HuH-7.5 (cell line): ENCODE data around the gene ADIG.

ENCODE experiments used
- DNase-seq: peaks from one replicate; pipeline ENCODE4 v3.0.0; 2011; ENCODE audit warnings: low spot score

Gene ADIG

DNA sequence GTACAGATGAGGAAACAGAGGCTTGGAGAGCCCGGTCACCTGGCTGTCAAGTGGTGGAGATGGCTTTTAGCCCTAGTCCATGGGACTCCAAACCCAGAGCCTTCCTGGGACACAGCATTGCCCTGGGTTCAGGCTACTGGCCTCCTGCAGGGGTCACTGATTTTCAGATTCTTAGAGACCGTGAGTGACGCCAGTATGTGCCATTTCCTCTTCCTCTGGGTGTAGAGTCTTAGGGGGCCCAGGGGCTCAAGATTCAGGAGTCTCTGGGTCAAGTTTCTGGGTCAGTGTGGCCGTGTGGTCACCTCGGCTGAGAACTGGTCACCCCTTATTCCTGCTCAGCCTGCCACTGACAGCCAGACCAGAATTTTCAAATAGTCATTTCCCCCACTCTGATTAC lies 21.2 kb downstream of the ADIG start:
- no peak for DNase-seq

DNA sequence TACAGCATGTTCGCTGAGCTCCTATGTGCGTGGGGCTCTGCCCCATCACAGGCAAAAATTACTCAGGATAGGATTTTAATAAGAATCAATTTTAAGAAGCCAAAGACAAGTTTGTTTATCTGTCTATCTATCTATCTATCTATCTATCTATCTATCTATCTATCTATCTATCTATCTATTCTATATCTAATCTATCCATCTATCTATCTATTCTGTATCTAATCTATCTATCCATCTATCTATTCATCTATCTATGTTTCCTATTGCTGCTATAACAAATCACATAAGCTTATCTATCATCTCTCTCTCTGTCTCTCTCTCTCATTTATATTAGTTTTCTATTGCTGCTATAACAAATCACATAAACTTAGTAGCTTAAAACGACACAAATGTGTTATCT lies 22.3 kb downstream of the ADIG start:
- DNase-seq, result no peak

DNA sequence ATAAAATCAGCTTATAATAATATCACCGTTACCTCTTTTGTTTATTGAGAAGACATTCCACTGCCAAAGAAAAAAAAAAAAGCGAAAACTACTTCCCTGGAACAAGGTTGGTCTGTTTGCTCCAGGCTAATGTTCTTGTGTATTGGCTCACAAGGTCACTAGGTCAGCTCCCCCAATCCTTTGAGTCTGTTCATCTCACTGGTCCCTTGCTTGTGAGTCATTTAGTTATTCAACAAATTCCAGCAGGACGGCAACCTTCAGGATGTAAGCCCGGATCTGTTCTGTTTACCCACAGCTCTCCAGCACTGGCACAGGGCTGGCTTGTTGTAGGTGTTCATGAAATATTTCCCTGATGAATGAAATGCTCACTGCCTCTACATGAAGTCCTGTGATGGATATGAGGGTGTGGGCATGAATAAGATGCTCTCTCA lies 23.9 kb downstream of the ADIG start:
- peak; percentile 70 for DNase-seq

DNA sequence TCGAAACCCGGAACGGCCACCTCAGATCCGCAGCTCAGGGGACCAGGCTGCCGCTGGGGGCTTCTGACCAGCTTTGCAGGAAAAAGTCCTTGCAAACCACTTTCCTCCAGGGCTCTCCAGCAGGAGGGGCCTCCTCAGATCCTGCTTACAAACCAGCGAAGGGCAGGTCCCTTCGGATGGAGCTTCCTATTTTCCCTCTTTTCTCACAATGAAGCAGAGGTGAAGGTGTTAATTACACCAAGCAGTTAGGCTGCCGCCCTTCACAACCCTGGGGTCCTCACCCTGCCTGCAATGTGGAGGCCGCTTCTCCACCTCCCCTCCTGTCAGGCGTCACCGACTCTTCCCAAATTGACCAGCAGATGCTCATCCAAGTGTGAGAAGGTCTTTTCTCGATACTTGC lies 26.4 kb downstream of the ADIG start:
- no peak for DNase-seq

DNA sequence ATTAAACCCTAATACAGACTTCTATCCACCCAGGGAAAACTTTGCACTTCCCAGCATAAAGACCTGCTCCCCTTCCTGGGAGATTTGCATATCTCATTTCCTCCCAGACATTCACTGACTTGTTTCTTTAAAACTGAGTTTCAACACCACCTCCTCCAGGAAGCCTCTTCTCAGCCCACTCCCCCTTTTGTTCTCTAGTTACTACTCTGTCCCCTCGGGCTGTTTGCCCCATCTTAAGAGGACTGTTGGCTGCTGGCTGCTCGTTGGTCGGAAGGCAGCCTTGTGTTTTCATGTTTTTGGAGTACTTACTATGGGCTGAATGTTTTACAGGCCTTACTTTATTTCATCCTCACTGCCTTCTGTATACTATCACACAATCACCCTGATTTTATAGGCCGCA lies 27.2 kb downstream of the ADIG start:
- no peak for DNase-seq

DNA sequence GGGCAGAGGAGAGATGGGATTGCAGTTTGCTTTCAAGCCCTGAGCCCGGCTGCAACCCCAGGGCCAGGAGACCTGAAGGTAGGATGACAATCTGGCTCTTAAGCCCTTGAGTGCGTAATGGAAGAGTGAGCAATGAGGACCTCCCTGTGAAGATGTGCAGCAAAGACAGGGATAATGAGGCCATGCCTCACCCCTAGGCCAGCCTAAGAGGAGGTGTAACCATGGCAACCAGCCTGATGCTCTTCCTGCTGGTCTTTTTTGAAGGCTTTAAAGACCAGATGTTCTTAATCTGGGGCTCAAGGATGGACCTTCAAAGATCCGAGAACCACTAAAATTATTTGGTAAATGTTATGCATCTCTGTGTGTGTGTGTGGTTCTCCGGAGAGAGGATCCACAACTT lies 28.8 kb downstream of the ADIG start:
- no peak for DNase-seq

DNA sequence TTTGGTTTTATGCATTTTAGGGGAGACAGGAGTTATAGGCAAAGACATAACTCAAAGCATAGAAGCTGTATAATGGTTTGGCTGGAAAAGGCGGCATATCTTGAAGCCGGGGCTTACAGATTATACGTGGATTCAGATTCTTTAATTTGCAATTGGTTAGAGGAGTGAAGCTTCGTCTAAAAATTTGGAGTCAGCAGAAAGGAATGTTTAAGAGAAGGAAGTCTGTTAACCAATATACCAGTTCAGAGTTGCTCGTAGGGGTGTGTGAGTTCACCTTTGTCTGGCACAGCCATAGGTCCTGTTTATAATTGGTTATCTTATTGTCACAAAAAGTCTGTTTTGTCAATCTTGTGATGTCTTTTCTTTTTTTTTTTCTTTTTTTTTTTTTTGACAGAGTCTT lies 29.5 kb downstream of the ADIG start:
- no peak for DNase-seq

DNA sequence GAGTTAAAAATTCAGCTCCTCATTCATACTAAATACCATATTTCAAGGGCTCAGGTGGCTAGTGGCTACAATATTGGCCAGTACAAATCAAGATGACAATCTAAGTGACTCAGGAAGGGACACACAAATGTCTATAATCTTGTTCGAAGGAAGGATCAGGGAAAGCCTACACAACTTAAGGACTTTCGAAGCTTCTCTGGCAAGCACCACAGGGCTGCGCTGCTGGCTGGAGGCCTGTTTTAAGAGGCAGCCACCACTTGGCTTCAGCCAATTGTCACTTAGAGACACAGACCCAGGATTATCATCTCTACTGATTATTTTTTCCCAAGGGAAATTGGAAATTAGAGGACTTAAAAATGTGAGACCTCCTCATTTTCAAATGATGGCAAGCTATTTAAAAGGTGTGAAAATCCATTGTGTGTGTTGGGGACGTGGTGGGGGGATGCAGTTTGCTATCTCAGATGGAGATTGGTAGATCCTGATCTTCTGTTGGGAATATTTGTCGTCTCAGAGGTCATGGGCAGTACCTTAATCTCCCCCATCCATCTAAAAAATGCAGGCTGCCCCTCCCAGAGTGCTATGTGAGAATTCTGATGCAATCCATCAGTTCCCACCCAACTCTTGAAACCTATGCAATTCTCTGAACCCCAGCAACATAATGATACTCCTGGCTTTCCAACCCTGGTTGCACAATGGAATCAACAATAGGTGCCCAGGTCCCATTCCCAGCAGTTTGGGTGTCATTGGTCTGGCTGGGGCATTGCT lies 31.9 kb downstream of the ADIG start:
- no peak for DNase-seq

DNA sequence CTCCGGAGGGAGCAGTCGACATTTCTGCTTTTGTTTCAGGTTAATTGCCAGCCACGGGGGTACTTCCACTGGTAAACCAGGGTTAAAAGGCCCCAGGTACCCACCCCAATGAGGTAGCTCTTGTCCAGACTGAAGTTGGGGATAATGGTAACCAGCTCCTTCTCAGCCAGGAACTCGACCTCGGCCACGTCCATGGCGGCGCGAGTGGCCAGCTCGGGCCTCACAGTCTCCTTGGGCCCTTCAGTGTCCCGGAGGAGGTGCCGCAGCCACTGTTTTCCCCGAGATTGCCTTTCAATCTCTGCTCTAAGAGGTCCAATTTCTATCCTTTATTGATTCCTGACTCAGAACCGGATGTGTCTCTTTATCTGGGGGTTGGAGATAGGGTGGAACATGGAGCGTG lies 34.3 kb downstream of the ADIG start:
- DNase-seq, result no peak

DNA sequence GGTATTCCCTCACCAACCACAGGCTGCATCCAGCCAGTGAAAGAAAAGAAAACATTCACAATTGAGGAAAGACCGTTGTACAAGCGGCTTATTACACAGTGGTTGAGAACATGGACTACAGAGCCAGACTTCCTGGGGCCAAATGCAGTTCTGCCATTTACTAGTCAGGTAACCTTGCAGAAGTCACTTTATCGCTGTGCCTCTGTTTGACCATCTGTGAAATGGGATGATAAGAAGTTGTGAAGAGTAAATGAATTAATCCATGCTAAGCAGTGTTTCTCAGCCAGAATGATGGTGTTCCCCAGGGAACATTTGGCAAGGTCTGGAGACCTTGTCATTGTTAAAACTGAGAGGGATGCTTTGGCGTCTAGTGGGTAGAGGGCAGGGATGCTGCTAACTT lies 35.5 kb downstream of the ADIG start:
- no peak for DNase-seq

DNA sequence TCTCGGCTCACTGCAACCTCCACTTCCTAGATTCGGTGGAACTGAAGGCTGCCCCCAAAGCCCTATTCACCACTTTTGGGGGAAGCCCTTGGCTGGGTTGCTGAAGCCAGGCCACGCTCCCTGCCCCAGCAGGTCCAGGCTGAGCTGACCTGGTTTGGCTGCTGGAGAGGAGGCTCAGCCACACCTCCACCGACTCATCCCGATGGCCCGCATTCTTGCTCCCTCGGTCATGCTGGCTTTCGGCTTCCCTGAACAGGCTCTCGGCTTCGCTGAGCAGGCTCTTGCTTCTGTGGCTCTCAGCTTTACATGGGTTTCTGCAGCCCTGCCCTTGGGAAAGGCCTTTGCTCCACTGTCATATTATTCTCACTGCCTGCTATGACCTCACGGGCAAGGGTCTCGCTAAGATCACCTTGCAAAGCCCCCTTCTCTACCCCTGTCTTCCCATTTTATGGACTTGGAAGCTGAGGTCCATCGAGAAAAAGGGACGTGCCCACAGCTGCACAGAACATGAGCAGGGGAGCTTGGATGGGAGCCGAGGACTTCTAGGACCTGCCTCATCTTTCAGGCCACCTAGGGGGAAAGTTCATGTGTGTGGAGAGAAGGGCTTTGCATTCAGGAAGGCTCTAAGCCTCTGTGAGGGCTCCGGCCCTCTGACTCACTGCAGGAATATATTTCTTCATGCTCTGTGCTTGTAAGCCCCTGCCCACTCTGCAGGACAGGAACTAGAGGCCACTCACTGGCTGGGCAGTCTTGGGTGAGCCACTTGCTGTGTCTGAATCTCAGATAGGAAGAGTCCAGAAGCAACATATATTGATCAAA lies 36.2 kb downstream of the ADIG start:
- DNase-seq, result no peak

DNA sequence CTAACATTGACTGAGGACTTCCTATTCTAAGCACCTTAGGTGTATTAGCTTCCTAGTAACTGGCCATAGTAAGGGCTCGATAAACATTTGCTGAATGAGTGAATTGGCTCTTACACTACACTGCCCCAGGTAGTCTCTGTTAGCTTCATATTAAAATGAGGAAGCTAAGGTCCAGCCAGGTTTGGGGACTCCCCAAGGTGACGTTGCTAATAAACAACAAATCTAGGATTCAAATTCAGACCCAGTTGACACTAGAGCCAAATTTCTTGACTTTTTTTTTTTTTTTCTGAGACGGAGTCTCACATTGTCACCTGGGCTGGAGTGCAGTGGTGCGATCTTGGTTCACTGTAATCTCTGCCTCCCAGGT lies 36.8 kb downstream of the ADIG start:
- no peak for DNase-seq

DNA sequence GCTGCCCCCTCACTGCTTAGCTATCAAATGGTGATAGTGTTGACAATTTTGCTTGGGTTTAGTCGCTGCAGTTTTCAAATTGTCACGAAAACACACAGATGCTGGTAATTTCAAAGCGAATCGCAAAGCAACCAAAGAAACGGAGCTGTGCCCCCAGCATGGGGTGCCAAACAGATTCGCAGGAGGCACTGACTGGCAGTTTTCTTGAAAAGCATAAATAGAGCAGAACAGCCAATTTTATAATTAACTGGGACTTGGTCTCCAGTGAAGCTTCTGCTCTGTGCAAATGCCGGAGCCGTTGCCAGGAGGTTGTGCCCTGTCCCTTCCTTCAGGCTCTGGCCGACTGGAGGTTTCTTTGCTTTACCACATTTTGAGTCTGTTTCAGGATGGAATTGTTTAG lies 39.4 kb downstream of the ADIG start:
- no peak for DNase-seq

DNA sequence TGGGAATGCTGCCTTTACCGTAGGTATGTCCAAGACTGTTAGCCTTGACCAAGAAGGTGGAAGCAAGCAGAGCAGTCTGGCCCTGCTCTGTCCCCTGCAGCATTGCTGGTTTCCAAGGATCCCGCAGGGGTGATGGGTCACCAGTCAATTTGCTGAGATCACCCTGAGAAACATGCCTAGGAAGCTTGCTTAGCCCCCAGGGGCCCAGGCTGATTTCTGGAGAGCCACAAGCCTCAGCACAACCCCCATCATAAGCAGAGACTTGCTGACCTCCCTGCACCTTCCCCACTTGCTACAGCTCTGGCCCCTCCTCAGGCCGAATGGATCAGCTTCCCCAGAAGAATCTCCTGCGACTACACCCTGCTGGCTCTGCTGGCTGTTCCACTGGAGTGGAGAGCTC lies 42.1 kb downstream of the ADIG start:
- no peak for DNase-seq

DNA sequence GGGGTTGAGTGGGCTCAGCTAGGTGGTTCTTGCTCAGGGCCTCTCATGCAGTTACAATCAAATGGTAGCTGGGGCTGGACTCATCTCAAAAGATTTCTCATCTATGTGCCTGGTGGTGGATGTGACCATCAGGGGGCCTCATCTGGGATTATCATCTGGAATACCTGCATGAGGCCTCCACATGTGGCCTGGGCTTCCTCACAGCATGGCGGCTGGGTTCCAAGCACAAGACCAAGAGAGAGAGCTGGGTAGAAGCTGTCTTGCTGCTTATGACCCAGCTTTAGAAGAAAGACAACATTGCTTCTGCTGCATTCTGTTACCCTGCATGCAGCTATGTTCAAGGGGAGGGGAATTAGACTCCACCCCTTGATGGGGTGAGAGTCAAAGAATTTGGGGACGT lies 43.1 kb downstream of the ADIG start:
- no peak for DNase-seq

DNA sequence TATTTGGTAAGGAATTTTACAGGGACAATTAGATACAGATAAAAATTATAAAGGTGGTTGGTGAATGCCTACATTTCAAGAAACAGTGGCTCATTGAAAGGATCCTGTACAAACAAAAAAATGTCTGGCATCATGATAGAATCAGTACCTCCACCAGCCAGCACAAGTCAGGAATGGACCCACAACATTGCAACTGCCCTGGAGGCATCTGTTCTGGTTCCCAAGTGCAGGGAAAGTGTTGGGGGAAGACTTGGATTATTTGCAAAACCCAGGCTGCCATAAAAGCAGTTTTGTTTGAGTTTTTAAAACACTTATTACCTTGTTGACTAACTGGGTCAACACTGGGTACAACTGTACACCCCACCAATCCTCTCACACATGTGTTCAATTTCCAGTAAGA lies 44.9 kb downstream of the ADIG start:
- no peak for DNase-seq

DNA sequence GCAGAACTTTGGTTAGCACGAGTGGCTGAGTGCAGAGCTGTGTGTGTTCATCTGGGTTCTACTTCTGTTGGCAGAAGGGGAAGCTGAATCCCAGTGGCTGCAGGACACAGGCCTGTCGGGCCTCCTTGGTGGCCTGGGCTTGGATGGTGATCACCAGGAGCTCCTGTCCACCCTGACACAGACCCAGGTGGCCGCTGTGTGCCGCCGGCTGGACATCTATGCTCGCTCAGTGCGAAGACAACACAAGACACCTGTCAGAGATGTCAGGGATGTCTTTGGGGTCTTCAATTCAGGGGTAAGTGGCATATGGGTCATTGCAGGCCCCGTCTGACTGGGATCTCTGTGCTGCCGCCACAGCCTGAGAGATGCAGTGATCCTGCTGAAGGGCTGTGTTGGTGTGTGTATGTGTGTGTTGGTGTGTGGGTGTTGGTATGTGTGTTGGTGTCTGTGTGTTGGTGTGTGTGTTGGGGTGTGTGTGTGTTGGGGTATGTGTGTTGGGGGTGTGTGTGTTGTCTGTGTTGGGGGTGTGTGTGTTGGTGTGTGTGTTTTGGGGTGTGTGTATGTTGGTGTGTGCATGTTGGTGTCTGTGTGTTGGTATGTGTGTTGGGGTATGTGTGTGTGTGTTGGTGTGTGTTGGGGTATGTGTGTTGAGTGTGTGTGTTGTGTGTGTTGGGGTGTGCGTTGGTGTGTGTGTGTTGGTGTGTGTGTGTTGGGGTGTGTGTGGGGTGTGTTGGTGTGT lies 46.1 kb downstream of the ADIG start:
- no peak for DNase-seq

DNA sequence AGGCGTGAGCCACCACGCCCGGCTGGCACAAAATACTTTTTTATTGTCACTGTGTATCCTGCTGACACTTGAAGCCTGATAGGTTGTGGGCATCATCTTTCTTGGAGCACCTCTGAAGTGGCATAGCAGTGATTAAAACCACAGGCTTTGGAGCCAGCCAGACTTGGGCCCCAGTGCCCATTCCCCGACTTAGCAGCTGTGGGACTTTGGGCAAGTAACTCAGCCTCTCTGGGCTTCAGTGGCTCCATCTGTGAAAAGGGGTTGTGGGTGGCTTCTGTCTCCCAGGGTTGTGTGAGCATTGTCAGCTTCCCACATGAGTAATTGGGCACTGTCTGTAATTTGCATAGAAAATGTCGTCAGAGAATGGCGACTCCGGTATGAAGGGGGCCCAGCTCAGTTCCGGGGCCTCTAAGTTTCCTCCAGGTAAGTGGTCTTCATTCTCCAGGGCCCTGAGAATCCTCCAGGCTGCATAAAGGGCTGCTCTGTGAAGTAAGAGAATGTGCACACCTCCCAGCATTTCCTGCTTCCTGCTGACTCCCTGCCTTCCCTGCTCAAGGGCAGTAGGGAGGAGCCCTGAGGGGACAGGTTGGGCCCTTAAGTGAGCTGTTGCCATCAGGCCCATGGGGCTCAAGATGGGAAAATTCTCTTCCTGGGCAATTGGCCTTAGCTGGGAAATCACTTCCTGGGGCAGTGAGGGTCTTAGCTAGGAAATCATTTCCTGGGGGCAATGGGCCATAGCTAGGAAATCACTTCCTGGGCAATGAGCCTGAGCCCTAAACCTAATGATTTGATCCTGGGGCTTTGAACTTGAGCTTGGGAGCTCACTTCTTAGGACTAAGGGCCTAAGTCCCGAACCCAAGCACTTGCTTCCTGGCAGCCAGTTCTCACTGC lies 47.8 kb downstream of the ADIG start:
- no peak for DNase-seq

DNA sequence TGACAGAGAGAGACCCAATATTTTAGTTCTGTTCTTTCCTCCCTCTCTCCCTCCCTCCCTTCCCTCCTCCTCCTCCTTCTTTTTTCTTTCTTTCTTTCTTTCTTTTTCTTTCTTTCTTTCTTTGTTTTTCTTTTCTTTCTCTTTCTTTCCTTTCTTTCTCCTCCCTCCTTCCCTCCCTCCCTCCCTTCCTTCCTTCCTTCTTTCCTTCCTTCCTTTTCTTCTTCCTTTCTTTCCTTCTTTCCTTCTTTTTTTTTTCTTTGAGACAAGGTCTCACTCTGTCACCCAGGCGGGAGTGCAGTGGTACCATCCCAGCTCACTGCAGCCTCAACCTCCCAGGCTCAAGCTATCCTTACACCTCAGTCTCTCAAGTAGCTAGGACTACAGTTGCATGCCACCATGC lies 49.0 kb downstream of the ADIG start:
- DNase-seq, result no peak

DNA sequence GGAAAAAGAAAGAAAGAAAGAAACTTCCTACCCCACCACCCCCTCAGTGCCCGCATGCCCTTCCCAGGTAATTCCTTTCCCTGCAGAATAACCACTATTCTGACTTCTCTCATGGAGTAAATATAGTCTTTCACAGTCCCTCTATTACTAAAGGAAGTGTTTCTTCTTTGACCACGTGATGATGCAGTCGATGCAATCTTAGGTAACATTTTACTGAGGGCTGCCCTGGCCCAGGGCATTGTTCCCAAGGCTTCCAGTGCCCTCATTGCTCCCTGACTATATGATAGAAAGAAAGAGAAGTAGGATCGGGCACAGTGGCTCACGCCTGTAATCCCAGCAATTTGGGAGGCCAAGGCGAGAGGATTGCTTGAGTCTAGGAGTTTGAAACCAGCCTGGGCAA lies 49.7 kb downstream of the ADIG start:
- DNase-seq, result no peak

DNA sequence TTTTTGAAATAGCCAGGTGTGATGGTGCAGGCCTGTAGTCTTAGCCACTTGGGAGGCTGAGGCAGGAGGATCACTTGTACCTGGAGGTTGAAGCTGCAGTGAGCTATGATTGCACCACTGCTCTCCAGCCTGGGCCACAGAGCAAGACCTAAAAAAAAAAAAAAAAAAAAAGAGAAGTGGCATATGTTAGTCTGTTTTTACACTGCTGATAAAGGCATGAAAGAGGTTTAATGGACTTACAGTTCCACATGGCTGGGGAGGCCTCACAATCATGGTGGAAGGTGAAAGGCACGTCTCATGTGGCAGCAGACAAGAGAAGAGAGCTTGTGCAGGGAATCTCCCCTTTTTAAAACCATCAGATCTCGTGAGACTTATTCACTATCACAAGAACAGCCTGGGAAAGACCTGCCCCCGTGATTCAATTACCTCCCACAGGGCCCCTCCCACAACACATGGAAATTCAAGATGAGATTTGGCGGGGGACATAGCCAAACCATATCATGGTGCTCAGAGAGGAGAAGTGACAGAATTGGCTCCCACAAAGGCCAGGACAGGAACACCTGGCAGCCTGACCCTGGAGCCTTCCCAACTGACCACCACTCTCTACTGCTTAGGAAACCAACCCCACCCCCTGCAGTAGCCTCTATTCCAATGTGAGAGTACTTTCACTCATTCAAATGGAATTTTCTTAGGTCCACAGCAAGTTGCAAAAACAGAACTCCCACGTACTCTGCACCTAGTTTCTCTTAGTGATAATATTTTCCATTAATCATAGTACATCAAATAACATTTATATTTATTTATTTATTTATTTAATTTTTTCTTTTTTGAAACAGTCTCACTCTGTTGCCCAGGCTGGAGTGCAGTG lies 50.4 kb downstream of the ADIG start:
- no peak for DNase-seq
